ENCODE results near the gene NXF1. TPM values are rescaled to one million over a fixed set of nuclear protein-coding genes. Genes with fewer than 3 reads are reported as not detected.

Gene NXF1
- polyA plus RNA-seq, 1 of the 3 experiments (the other 2 are of a cell fraction), result 59.7 TPM

- Histone ChIP-seq H3K79me2 (ENCODE audit: insufficient read depth) (peaks cover 20% of the 10 kb centered on the region), H3K4me1 (ENCODE audit: control insufficient read depth in 1 of 2, insufficient read depth in 2 of 2, low read depth in 1 of 2, low read length in 1 of 2) (peaks cover 13 to 15% of the 10 kb centered on the region in 2 experiments; a peak in 2 of 4 replicates), H3F3A (replicated peaks; ENCODE audit: insufficient read depth) (peaks cover 19% of the 10 kb centered on the region), H3K27me3 (ENCODE audit: insufficient read depth) (no peaks in the 10 kb centered on the region), H3K36me3 (replicated peaks in 1 of 2; ENCODE audit: control insufficient read depth in 1 of 2, insufficient read depth in 2 of 2, low read length in 1 of 2) (no peaks in the 10 kb centered on the region), H3K9me2 (no peaks in the 10 kb centered on the region), H3K9ac (peak overlapping the region; percentile 86), H3K4me3 (ENCODE audit: low read depth in 2 of 2, low read length in 1 of 2) (peak overlapping the region; percentile 37 to 59), H4K20me1 (ENCODE audit: insufficient read depth) (no peaks in the 10 kb centered on the region), H3K27ac (ENCODE audit: low read depth in 2 of 2, low read length in 1 of 2) (peak overlapping the region; percentile 94 to 95), H3K4me2 (peak overlapping the region; percentile 86), H2AFZ (ENCODE audit: low read depth) (peak overlapping the region; percentile 89), H3K9me3 (no peaks in the 10 kb centered on the region)
- TF ChIP-seq TEAD4 (IDR thresholded peaks at IDR 0.05; ENCODE audit: borderline replicate concordance, insufficient read depth) (no peak), RAD21 (IDR thresholded peaks at IDR 0.05; ENCODE audit: low read length) (no peak), NRF1 (IDR thresholded peaks at IDR 0.05; ENCODE audit: low read depth, low read length) (no peak), RXRA (IDR thresholded peaks at IDR 0.05; ENCODE audit: borderline replicate concordance, low read depth) (no peak), GATA2 (CRISPR knock-in tag; IDR thresholded peaks at IDR 0.05) (no peak), USF2 (IDR thresholded peaks at IDR 0.05; ENCODE audit: borderline replicate concordance, low read depth, low read length) (no peak), SMC3 (IDR thresholded peaks at IDR 0.05; ENCODE audit: low read depth, low read length) (no peak), NFIC (IDR thresholded peaks at IDR 0.05; ENCODE audit: borderline replicate concordance) (no peak)
- TF ChIP-seq, protein P1, sequence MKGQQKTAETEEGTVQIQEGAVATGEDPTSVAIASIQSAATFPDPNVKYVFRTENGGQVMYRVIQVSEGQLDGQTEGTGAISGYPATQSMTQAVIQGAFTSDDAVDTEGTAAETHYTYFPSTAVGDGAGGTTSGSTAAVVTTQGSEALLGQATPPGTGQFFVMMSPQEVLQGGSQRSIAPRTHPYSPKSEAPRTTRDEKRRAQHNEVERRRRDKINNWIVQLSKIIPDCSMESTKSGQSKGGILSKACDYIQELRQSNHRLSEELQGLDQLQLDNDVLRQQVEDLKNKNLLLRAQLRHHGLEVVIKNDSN (IDR thresholded peaks at IDR 0.05; ENCODE audit: borderline replicate concordance, low read depth), result no peak
- POLR2A ChIA-PET, result interaction anchor here (1.0 to 3.5 kb wide), 18 partner anchors 12 to 250 kb away, joined by 3 to 146 read pairs (median 9); partner anchors contain the start of genes BSCL2, HNRNPUL2, LBHD1 and SLC3A2
- 48% methylated on average over 24 of the region's 30 CpGs for WGBS (ENCODE audit: low lambda C conversion rate)
- no peak for DNase-seq
- CTCF ChIA-PET, result interaction anchor here (0.8 to 3.0 kb wide), 3 partner anchors 12 to 56 kb away, joined by 3 to 18 read pairs (median 5); partner anchors contain the start of gene TMEM179B
Observed at GRCh38 chr11:62842171-62842741, 37.0 kb upstream of the NXF1 start.

DNA sequence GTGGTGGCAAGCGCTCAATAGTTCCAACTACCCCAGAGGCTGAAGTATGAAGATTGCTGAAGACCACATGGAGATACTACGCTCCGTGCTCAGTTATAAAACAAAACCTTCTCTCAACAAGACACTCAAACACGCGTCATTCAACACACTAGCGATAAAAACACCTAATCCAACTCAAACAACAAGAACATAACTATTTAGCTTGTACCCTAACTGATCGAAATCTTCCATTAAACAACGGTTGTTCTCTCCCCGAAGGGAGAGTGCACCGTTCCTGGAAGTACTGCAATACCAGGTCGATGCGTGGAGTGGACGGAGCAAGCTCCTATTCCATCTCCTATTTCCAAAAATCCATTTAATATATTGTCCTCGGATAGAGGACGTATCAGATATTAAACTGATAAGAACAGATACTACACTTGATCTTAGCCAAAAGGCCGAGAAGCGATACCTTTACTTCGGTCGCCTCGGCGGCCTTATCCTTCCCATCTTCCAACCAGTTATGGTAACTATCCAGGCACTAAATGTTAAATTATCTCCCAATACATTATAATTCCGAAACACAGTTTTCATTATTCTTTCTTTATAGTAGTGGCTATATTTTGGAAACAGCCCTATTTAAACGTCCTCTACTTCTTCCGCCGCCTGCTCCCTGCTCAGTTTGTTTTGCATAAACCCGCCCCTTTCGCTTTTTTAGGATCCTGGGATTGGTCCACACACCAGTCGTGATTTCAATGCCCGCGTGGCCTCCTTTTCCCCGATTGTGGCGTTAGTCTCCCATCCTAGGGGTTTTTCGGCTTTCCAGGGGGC, 36.3 kb upstream of the NXF1 start:
- H2AFZ ChIP-seq (ENCODE audit: low read depth), result peak overlapping the region; percentile 89
- H3K27me3 ChIP-seq (ENCODE audit: insufficient read depth), result no peaks in the 10 kb centered on the region
- H3K4me1 ChIP-seq (ENCODE audit: control insufficient read depth in 1 of 2, insufficient read depth in 2 of 2, low read depth in 1 of 2, low read length in 1 of 2), result peaks cover 13 to 15% of the 10 kb centered on the region in 2 experiments; a peak in 2 of 4 replicates
- peak overlapping the region; percentile 59 to 81 for H3K4me3 ChIP-seq (ENCODE audit: low read depth in 2 of 2, low read length in 1 of 2)
- H4K20me1 ChIP-seq (ENCODE audit: insufficient read depth), result no peaks in the 10 kb centered on the region
- ChIA-PET POLR2A (interaction anchor here (0.7 to 3.3 kb wide), 52 partner anchors 9 to 1077 kb away, joined by 3 to 146 read pairs (median 5); partner anchors contain the start of genes B3GAT3, BSCL2, C11orf98 and CSKMT), CTCF (interaction anchor here (0.9 to 3.0 kb wide), 7 partner anchors 9 to 80 kb away, joined by 3 to 18 read pairs (median 4); partner anchors contain the start of genes POLR2G, SLC3A2 and TMEM179B)
- no peaks in the 10 kb centered on the region for H3K9me3 ChIP-seq
- H3K79me2 ChIP-seq (ENCODE audit: insufficient read depth), result peaks cover 27% of the 10 kb centered on the region
- peaks cover 24% of the 10 kb centered on the region for H3F3A ChIP-seq (replicated peaks; ENCODE audit: insufficient read depth)
- WGBS (ENCODE audit: low lambda C conversion rate), result under 1% methylated on average over 33 of the region's 33 CpGs
- H3K9me2 ChIP-seq, result no peaks in the 10 kb centered on the region
- DNase-seq, result peak; percentile 87
- peak overlapping the region; percentile 94 to 95 for H3K27ac ChIP-seq (ENCODE audit: low read depth in 2 of 2, low read length in 1 of 2)
- peak overlapping the region; percentile 86 for H3K4me2 ChIP-seq
- H3K9ac ChIP-seq, result peak overlapping the region; percentile 86
- peaks cover 0 to 2% of the 10 kb centered on the region in 2 experiments for H3K36me3 ChIP-seq (replicated peaks in 1 of 2; ENCODE audit: control insufficient read depth in 1 of 2, insufficient read depth in 2 of 2, low read length in 1 of 2)
- peak; percentile 92 for TF ChIP-seq GATA2 (CRISPR knock-in tag; IDR thresholded peaks at IDR 0.05)
- TF ChIP-seq, protein P2, sequence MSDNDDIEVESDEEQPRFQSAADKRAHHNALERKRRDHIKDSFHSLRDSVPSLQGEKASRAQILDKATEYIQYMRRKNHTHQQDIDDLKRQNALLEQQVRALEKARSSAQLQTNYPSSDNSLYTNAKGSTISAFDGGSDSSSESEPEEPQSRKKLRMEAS (IDR thresholded peaks at IDR 0.05; ENCODE audit: low read depth), result peak; percentile 67
- TF ChIP-seq FOSL2 (IDR thresholded peaks at IDR 0.05; ENCODE audit: borderline replicate concordance, low read depth), result peak; percentile 35; the same call in 1 of the 2 replicates
- TF ChIP-seq ZBTB33 (IDR thresholded peaks at IDR 0.05; ENCODE audit: borderline replicate concordance, low read depth), result peak; percentile 96
- TF ChIP-seq, protein P3, sequence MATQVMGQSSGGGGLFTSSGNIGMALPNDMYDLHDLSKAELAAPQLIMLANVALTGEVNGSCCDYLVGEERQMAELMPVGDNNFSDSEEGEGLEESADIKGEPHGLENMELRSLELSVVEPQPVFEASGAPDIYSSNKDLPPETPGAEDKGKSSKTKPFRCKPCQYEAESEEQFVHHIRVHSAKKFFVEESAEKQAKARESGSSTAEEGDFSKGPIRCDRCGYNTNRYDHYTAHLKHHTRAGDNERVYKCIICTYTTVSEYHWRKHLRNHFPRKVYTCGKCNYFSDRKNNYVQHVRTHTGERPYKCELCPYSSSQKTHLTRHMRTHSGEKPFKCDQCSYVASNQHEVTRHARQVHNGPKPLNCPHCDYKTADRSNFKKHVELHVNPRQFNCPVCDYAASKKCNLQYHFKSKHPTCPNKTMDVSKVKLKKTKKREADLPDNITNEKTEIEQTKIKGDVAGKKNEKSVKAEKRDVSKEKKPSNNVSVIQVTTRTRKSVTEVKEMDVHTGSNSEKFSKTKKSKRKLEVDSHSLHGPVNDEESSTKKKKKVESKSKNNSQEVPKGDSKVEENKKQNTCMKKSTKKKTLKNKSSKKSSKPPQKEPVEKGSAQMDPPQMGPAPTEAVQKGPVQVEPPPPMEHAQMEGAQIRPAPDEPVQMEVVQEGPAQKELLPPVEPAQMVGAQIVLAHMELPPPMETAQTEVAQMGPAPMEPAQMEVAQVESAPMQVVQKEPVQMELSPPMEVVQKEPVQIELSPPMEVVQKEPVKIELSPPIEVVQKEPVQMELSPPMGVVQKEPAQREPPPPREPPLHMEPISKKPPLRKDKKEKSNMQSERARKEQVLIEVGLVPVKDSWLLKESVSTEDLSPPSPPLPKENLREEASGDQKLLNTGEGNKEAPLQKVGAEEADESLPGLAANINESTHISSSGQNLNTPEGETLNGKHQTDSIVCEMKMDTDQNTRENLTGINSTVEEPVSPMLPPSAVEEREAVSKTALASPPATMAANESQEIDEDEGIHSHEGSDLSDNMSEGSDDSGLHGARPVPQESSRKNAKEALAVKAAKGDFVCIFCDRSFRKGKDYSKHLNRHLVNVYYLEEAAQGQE (IDR thresholded peaks at IDR 0.05; ENCODE audit: low read depth, low read length), result no peak; the same call in 1 of the 2 replicates
- TF ChIP-seq EP300 (IDR thresholded peaks at IDR 0.05; ENCODE audit: borderline replicate concordance in 1 of 2, low read depth in 1 of 2, low read length in 1 of 2), result peak; percentile 72 to 76; a peak in 3 of 4 replicates
- peak; percentile 30; the same call in 1 of the 2 replicates for TF ChIP-seq GABPA (IDR thresholded peaks at IDR 0.05; ENCODE audit: low read depth)
- peak; percentile 81 for TF ChIP-seq TAF1 (IDR thresholded peaks at IDR 0.05; ENCODE audit: borderline replicate concordance, low read depth, low read length)

Data from SK-N-SH (cell line).